Right atrium auricular region (tissue), 2 donors: ENCODE results near the gene PTPN1. TPM values are rescaled to one million over a fixed set of nuclear protein-coding genes. Genes with fewer than 3 reads are reported as not detected.

Source experiments
- DNase-seq: peaks from one replicate; pipeline ENCODE4 v3.0.0-alpha.2; 2019; ENCODE audit warnings: low spot score
- H3K27ac ChIP-seq, 2 donors: fragments of 200-600 bp; sonication (generic); 1 replicate in 1 of 2; 2 replicates in 1 of 2; pipeline ENCODE4 v1.5.1; 2016 to 2019
- H3K27me3 ChIP-seq, 2 donors: fragments of 200-600 bp; sonication (generic); one replicate each; pipeline versions ENCODE4 v1.5.1 to v1.6.0; 2017 to 2019
- H3K36me3 ChIP-seq: fragments of 200-600 bp; sonication (generic); one replicate; pipeline ENCODE4 v1.5.1; 2016
- H3K4me1 ChIP-seq, 2 donors: fragments of 200-600 bp; sonication (generic); one replicate each; pipeline versions ENCODE4 v1.5.1 to v1.6.0; 2017 to 2019
- H3K4me3 ChIP-seq, 2 donors: fragments of 200-600 bp; sonication (generic); 1 replicate in 1 of 2; 2 replicates in 1 of 2; pipeline ENCODE4 v1.5.1; 2017 to 2019; ENCODE audit warnings: mild to moderate bottlenecking in 1 of 2, moderate library complexity in 1 of 2
- H3K9me3 ChIP-seq, 2 donors: fragments of 200-600 bp; sonication (generic); one replicate each; pipeline ENCODE4 v1.5.1; 2019
- CTCF ChIP-seq, 2 donors: fragments of 200-600 bp; sonication (generic); IDR thresholded peaks; one replicate each; pipeline ENCODE4 v1.5.1; 2019; ENCODE audit warnings: antibody characterized with exemption in 2 of 2
- total RNA-seq, 2 donors: library from RNA; depleted of rRNA; stranded (reverse); fragments of >200 nt; gene quantifications; one replicate each; pipeline ENCODE4 v1.1.0, GENCODE V29; 2016

PTPN1 gene
- total RNA-seq, 2 donors from 2014 or later = 28.1 to 38.7 TPM

GRCh38 chr20:50521221-50522052, 11.3 kb downstream of the PTPN1 start:
- TF ChIP-seq CTCF (IDR thresholded peaks at IDR 0.05) = no peak
- H3K27ac ChIP-seq = no peak overlapping the region
- DNase-seq = no peak
- no peaks in the 10 kb centered on the region for H3K27me3 ChIP-seq
- H3K9me3 ChIP-seq = no peaks in the 10 kb centered on the region
- H3K36me3 ChIP-seq = no peaks in the 10 kb centered on the region
- peaks cover 0 to 74% of the 10 kb centered on the region in 2 donors for H3K4me1 ChIP-seq
- no peak overlapping the region for H3K4me3 ChIP-seq

DNA sequence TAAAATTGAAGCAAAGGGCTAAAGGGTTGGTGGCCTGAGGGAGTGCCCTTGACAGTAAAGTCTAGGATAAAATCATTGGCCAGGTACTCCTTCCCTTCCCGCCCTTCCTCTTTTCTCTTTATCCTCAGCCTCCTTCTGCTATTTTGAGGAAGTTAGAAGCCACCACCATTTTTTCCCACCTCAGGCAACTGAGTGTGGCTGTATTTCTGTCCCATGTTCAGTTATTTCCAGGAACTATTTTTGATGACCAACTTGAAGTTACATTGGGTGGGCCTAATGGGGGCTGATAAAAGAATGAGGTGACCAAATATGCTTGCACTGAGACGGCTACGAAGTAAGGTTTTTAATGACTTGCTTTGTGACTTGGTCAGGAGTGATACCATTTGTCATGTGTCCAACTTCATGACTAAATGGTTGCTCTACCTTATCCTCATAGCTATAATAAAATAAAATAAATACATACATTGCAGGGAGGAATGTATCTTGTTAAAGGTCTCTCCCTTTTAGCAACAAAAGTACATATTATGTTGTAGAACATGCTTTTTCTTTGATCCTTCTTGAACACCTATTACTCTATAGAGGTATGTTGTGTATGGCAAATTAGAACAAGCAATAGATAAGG, 12.0 kb downstream of the PTPN1 start:
- H3K27ac ChIP-seq = no peak overlapping the region
- H3K4me3 ChIP-seq = no peak overlapping the region
- H3K27me3 ChIP-seq = no peaks in the 10 kb centered on the region
- H3K36me3 ChIP-seq = no peaks in the 10 kb centered on the region
- no peak for DNase-seq
- H3K4me1 ChIP-seq = peaks cover 0 to 79% of the 10 kb centered on the region in 2 donors
- no peaks in the 10 kb centered on the region for H3K9me3 ChIP-seq
- TF ChIP-seq CTCF (IDR thresholded peaks at IDR 0.05) = no peak

DNA sequence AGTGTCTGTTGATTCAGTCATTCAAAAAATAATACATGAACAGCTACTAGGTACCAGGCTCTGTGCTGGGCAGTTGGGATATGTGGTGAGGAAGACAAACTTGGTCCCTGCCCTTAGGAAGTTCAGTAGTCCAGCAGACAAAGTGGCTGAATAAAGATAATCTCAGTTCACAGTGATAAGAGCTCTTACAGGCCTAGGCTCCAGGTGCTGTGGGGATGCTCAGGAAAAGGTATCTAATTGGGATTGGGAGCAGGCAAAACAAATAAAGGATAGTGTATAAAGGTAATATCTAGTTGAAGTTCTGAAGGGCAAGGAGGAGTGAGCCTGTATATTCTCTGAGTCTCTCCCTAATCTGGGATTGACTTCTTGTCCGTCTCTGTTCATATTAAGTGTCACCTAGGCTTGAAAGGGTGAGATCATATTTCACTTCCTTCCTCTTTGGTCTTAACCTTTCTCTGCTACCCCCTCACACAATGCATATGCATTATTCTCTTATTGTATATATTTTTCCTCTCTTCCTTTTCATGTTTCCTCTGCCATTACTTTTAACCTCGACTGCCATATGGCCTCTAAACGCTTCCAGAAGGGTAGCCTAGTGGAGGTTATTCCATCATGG, 13.5 kb downstream of the PTPN1 start:
- no peak for DNase-seq
- Histone ChIP-seq H3K36me3 (no peaks in the 10 kb centered on the region), H3K4me3 (no peak overlapping the region), H3K9me3 (no peaks in the 10 kb centered on the region), H3K27ac (no peak overlapping the region), H3K27me3 (no peaks in the 10 kb centered on the region), H3K4me1 (peaks cover 0 to 77% of the 10 kb centered on the region in 2 donors)
- TF ChIP-seq CTCF (IDR thresholded peaks at IDR 0.05) = no peak

DNA sequence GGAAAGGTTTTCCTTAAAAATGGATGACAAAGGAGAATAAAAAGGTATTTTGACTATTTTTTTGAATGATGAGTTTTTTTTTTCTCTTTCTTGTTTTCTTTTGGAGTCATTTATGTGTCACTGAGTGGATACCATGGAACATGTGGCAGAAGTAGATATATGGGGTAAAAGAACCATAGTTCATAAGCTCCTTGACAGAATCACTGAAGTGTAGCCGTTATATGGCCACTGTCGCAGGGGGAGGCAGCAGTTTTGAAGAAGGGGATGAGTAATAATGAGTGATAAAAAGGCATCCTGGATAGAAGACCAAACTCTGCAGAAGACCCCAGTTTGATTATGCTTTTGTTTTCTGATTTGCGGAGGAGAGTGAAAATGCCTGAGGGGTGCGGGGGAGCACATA, 15.5 kb downstream of the PTPN1 start:
- no peak for DNase-seq
- TF ChIP-seq CTCF (IDR thresholded peaks at IDR 0.05) = no peak
- peaks cover 0 to 70% of the 10 kb centered on the region in 2 donors for H3K4me1 ChIP-seq
- H3K9me3 ChIP-seq = no peaks in the 10 kb centered on the region
- no peak overlapping the region for H3K27ac ChIP-seq
- H3K27me3 ChIP-seq = no peaks in the 10 kb centered on the region
- no peaks in the 10 kb centered on the region for H3K36me3 ChIP-seq
- H3K4me3 ChIP-seq = no peak overlapping the region

GRCh38 chr20:50526403-50526989, 16.3 kb downstream of the PTPN1 start:
- H3K4me3 ChIP-seq = no peak overlapping the region
- H3K36me3 ChIP-seq = no peaks in the 10 kb centered on the region
- peaks cover 0 to 65% of the 10 kb centered on the region in 2 donors for H3K4me1 ChIP-seq
- H3K9me3 ChIP-seq = no peaks in the 10 kb centered on the region
- H3K27me3 ChIP-seq = no peaks in the 10 kb centered on the region
- peak overlapping the region in 1 of 2 donors; percentile 24 for H3K27ac ChIP-seq
- no peak for DNase-seq
- TF ChIP-seq CTCF (IDR thresholded peaks at IDR 0.05) = no peak
